ENCODE measurements around the gene PUM1.

DNA sequence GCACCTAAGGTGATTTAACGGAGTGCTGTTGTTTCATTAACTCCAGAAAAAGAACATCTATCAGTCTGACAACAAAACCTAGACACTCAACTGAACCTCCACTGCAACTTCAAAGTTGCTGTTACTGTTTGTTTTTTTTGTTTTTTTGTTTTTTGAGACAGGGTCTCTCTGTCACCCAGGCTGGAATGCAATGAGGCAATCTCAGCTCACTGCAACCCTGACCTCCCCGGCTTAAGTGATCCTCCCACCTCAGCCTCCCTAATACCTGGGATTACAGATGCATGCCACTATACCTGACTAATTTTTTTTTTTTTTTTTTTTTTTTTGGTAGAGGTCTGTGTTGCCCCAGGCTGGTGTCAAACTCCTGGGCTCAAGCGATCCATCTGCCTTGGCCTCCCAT lies 90.3 kb downstream of the PUM1 start:
- TF ChIP-seq, protein P1, sequence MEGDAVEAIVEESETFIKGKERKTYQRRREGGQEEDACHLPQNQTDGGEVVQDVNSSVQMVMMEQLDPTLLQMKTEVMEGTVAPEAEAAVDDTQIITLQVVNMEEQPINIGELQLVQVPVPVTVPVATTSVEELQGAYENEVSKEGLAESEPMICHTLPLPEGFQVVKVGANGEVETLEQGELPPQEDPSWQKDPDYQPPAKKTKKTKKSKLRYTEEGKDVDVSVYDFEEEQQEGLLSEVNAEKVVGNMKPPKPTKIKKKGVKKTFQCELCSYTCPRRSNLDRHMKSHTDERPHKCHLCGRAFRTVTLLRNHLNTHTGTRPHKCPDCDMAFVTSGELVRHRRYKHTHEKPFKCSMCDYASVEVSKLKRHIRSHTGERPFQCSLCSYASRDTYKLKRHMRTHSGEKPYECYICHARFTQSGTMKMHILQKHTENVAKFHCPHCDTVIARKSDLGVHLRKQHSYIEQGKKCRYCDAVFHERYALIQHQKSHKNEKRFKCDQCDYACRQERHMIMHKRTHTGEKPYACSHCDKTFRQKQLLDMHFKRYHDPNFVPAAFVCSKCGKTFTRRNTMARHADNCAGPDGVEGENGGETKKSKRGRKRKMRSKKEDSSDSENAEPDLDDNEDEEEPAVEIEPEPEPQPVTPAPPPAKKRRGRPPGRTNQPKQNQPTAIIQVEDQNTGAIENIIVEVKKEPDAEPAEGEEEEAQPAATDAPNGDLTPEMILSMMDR (IDR thresholded peaks at IDR 0.05), result no peak
- no peak for TF ChIP-seq ZFX (IDR thresholded peaks at IDR 0.05; ENCODE audit: borderline replicate concordance)

All from 22Rv1 (cell line).